Caco-2 (cell line): Measurements from ENCODE around the gene MESD. TPM values are rescaled to one million over a fixed set of nuclear protein-coding genes. Genes with fewer than 3 reads are reported as not detected.

Experiments used
- BruUV-seq: library from RNA; stranded (reverse); fragments of 400-500 nt; replicated peaks from 2 replicates; lab custom pipeline; 2021; lab: Mats Ljungman, UMichigan
- CTCF ChIA-PET: fragments of 300-600 bp; sonication (Branson Sonifier 250); formaldehyde crosslinking; loops from one replicate; lab custom pipeline; 2022; ENCODE audit warnings: antibody characterized with exemption; lab: Charles Lee
- POLR2A ChIA-PET: fragments of 300-600 bp; sonication (Branson Sonifier 250); formaldehyde crosslinking; loops from one replicate; lab custom pipeline; 2022; ENCODE audit warnings: antibody characterized with exemption; lab: Charles Lee
- DNase-seq, 2 experiments: peaks; one replicate each; pipeline versions ENCODE4 v3.0.0 to v3.0.0-alpha.2; 2020 to 2022
- H3K27me3 ChIP-seq: replicated peaks from 2 replicates; pipeline ENCODE4 v1.6.0; 2011; ENCODE audit warnings: low read length; ENCODE audit not compliant: control insufficient read depth, insufficient read depth
- H3K36me3 ChIP-seq: 2 replicates; pipeline ENCODE4 v1.5.1; 2011; ENCODE audit warnings: low read length; ENCODE audit not compliant: control insufficient read depth, insufficient read depth
- H3K4me1 ChIP-seq: fragments of 250-450 bp; sonication (Bioruptor Pico); 2 replicates; pipeline ENCODE4 v1.5.1; 2020; ENCODE audit warnings: mild to moderate bottlenecking
- H3K4me3 ChIP-seq: 2 replicates; pipeline ENCODE4 v1.5.1; 2011; ENCODE audit warnings: low read depth, mild to moderate bottlenecking, control low read depth, low read length
- H3K9me3 ChIP-seq: fragments of 250-450 bp; sonication (Bioruptor Pico); 2 replicates; pipeline ENCODE4 v1.5.1; 2020; ENCODE audit warnings: mild to moderate bottlenecking, moderate library complexity
- H3K27ac Mint-ChIP-seq: one replicate; pipeline ENCODE4 v1.8.0; 2022; ENCODE audit warnings: mixed read lengths; ENCODE audit not compliant: unreplicated experiment
- H3K27me3 Mint-ChIP-seq: one replicate; pipeline ENCODE4 v1.8.0; 2022; ENCODE audit warnings: mixed read lengths; ENCODE audit not compliant: insufficient read depth, unreplicated experiment
- H3K36me3 Mint-ChIP-seq: one replicate; pipeline ENCODE4 v1.8.0; 2022; ENCODE audit warnings: mild to moderate bottlenecking, mixed read lengths; ENCODE audit not compliant: insufficient read depth, unreplicated experiment
- H3K4me1 Mint-ChIP-seq: one replicate; pipeline ENCODE4 v1.8.0; 2022; ENCODE audit warnings: low read depth, mixed read lengths; ENCODE audit not compliant: unreplicated experiment
- H3K4me3 Mint-ChIP-seq: one replicate; pipeline ENCODE4 v1.8.0; 2022; ENCODE audit warnings: mild to moderate bottlenecking, moderate library complexity, mixed read lengths; ENCODE audit not compliant: unreplicated experiment
- H3K9me3 Mint-ChIP-seq: one replicate; pipeline ENCODE4 v1.8.0; 2022; ENCODE audit warnings: mixed read lengths; ENCODE audit not compliant: unreplicated experiment
- intact Hi-C: fragments of 100-400 bp; cut with micrococcal nuclease; formaldehyde crosslinking; loops from one replicate; pipeline ENCODE4 v1.10.0; 2022; ENCODE audit not compliant: unreplicated experiment
- total RNA-seq: library from RNA; stranded (reverse); gene quantifications from 2 replicates; pipeline ENCODE4 v1.2.3, GENCODE V29; 2022
- TF ChIP-seq, protein P1 (sequence below), 2 experiments: fragments of 200-600 bp in 1 of 2; IDR thresholded peaks; 1 replicate in 1 of 2; 2 replicates in 1 of 2; pipeline versions ENCODE4 v1.5.1 to v1.8.0; 2011 to 2022; ENCODE audit warnings: antibody characterized with exemption in 1 of 2, control low read depth in 1 of 2, inconsistent platforms in 1 of 2, low read depth in 1 of 2, low read length in 1 of 2, mild to moderate bottlenecking in 1 of 2, moderate library complexity in 1 of 2; ENCODE audit not compliant: insufficient read depth in 1 of 2, severe bottlenecking in 1 of 2, unreplicated experiment in 1 of 2

The MESD gene
- total RNA-seq, 1 experiment from 2014 or later, result 30.3 TPM

DNA sequence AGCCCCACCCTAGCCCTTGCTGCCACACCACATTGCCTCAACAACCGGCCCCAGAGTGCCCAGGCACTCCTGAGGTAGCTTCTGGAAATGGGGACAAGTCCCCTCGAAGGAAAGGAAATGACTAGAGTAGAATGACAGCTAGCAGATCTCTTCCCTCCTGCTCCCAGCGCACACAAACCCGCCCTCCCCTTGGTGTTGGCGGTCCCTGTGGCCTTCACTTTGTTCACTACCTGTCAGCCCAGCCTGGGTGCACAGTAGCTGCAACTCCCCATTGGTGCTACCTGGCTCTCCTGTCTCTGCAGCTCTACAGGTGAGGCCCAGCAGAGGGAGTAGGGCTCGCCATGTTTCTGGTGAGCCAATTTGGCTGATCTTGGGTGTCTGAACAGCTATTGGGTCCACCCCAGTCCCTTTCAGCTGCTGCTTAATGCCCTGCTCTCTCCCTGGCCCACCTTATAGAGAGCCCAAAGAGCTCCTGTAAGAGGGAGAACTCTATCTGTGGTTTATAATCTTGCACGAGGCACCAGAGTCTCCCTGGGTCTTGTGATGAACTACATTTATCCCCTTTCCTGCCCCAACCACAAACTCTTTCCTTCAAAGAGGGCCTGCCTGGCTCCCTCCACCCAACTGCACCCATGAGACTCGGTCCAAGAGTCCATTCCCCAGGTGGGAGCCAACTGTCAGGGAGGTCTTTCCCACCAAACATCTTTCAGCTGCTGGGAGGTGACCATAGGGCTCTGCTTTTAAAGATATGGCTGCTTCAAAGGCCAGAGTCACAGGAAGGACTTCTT, 39.1 kb downstream of the MESD start:
- POLR2A ChIA-PET, result no interaction called here
- Mint-ChIP-seq H3K36me3 (peaks cover 6% of the 10 kb centered on the region), H3K4me1 (peaks cover 7% of the 10 kb centered on the region)

GRCh38 chr15:80949756-80950155, 39.9 kb downstream of the MESD start:
- Mint-ChIP-seq H3K27me3 (no peaks in the 10 kb centered on the region), H3K9me3 (no peaks in the 10 kb centered on the region), H3K4me3 (no peak overlapping the region), H3K27ac (no peak overlapping the region), H3K36me3 (peaks cover 6% of the 10 kb centered on the region), H3K4me1 (peaks cover 7% of the 10 kb centered on the region)
- H3K4me3 ChIP-seq, result no peak overlapping the region
- TF ChIP-seq, protein P1, sequence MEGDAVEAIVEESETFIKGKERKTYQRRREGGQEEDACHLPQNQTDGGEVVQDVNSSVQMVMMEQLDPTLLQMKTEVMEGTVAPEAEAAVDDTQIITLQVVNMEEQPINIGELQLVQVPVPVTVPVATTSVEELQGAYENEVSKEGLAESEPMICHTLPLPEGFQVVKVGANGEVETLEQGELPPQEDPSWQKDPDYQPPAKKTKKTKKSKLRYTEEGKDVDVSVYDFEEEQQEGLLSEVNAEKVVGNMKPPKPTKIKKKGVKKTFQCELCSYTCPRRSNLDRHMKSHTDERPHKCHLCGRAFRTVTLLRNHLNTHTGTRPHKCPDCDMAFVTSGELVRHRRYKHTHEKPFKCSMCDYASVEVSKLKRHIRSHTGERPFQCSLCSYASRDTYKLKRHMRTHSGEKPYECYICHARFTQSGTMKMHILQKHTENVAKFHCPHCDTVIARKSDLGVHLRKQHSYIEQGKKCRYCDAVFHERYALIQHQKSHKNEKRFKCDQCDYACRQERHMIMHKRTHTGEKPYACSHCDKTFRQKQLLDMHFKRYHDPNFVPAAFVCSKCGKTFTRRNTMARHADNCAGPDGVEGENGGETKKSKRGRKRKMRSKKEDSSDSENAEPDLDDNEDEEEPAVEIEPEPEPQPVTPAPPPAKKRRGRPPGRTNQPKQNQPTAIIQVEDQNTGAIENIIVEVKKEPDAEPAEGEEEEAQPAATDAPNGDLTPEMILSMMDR (IDR thresholded peaks at IDR 0.05; ENCODE audit: insufficient read depth in 1 of 2, low read depth in 1 of 2, low read length in 1 of 2, severe bottlenecking in 1 of 2, unreplicated experiment in 1 of 2), result no peak
- no TSS peak for BruUV-seq
- no peaks in the 10 kb centered on the region for H3K9me3 ChIP-seq
- no peaks in the 10 kb centered on the region for H3K27me3 ChIP-seq
- no peak for DNase-seq
- no peaks in the 10 kb centered on the region for H3K36me3 ChIP-seq
- ChIA-PET POLR2A (no interaction called here), CTCF (no interaction called here)
- intact Hi-C loops, result no loop called here
- peaks cover 5% of the 10 kb centered on the region; the same call in 1 of the 2 replicates for H3K4me1 ChIP-seq

More for the DNA sequence above, 39.1 kb downstream of the MESD start:
- no peaks in the 10 kb centered on the region for H3K36me3 ChIP-seq
- intact Hi-C loops, result no loop called here
- H3K4me3 ChIP-seq, result no peak overlapping the region
- TF ChIP-seq, protein P1 (IDR thresholded peaks at IDR 0.05; ENCODE audit: insufficient read depth in 1 of 2, low read depth in 1 of 2, low read length in 1 of 2, severe bottlenecking in 1 of 2, unreplicated experiment in 1 of 2), result no peak
- no peak for DNase-seq
- H3K4me1 ChIP-seq, result peaks cover 5% of the 10 kb centered on the region; the same call in 1 of the 2 replicates
- Mint-ChIP-seq H3K4me3 (no peak overlapping the region), H3K27me3 (no peaks in the 10 kb centered on the region), H3K9me3 (no peaks in the 10 kb centered on the region), H3K27ac (no peak overlapping the region)
- no peaks in the 10 kb centered on the region for H3K27me3 ChIP-seq
- CTCF ChIA-PET, result no interaction called here
- no peaks in the 10 kb centered on the region for H3K9me3 ChIP-seq
- BruUV-seq, result no TSS peak

GRCh38 chr15:80948651-80949292, 40.8 kb downstream of the MESD start:
- Mint-ChIP-seq H3K27me3 (no peaks in the 10 kb centered on the region), H3K4me1 (peaks cover 7% of the 10 kb centered on the region), H3K9me3 (no peaks in the 10 kb centered on the region), H3K4me3 (no peak overlapping the region), H3K36me3 (peaks cover 6% of the 10 kb centered on the region), H3K27ac (no peak overlapping the region)
- no peak overlapping the region for H3K4me3 ChIP-seq
- CTCF ChIA-PET, result no interaction called here
- POLR2A ChIA-PET, result no interaction called here
- H3K36me3 ChIP-seq, result no peaks in the 10 kb centered on the region
- H3K27me3 ChIP-seq, result no peaks in the 10 kb centered on the region
- TF ChIP-seq, protein P1 (IDR thresholded peaks at IDR 0.05; ENCODE audit: insufficient read depth in 1 of 2, low read depth in 1 of 2, low read length in 1 of 2, severe bottlenecking in 1 of 2, unreplicated experiment in 1 of 2), result no peak
- H3K9me3 ChIP-seq, result no peaks in the 10 kb centered on the region
- DNase-seq, result no peak
- no peaks in the 10 kb centered on the region for H3K4me1 ChIP-seq
- BruUV-seq, result no TSS peak
- intact Hi-C loops, result no loop called here
